GM23248 (cell line): ENCODE measurements around the gene MET.

Experiments used
- EZH2 ChIP-seq: fragments of 200-600 bp; sonication (generic); IDR thresholded peaks from 2 replicates; pipeline ENCODE4 v1.6.1; 2018; ENCODE audit warnings: antibody characterized with exemption, mild to moderate bottlenecking; ENCODE audit not compliant: insufficient read depth, poor library complexity, severe bottlenecking
- EZH2phosphoT487 ChIP-seq: fragments of 200-600 bp; sonication (generic); IDR thresholded peaks from 2 replicates; pipeline ENCODE4 v1.6.1; 2018; ENCODE audit warnings: antibody characterized with exemption, moderate library complexity, mild to moderate bottlenecking, low read depth; ENCODE audit not compliant: insufficient read depth

DNA sequence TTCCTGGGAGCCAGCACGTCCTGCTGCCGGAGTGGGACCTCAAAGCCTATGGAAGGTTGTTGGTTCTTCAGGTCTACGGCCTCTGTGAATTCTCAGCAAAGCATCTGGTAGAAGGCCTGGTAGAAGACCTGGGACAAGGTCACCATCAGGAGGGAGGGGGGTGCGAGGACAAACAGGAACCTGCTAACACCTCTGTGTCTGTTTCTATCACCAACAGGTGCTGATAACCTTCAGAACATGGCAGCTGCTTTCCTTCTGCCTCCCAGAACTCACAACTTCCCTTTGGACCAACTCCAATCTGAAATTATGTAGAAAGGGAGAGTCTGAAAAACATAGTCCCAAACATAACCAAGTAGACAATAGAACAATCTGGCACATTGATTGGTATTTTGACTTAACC, 8.3 kb upstream of the MET start:
- no peak for TF ChIP-seq EZH2
- TF ChIP-seq EZH2phosphoT487 = no peak
